ENCODE data around the gene SEC14L1. TPM values are rescaled to one million over a fixed set of nuclear protein-coding genes. Genes with fewer than 3 reads are reported as not detected.
"Not testable (repeated sequence)": the region's sequence is repeated elsewhere in the genome, so short reads cannot be mapped to it uniquely, and the experiment has no call there.

The SEC14L1 gene
- total RNA-seq, 2 donors from 2014 or later = 89.0 to 105 TPM

GRCh38 chr17:77151186-77151585, 10.4 kb downstream of the SEC14L1 start:
- H3K4me1 ChIP-seq (ENCODE audit: control insufficient read depth in 1 of 2, low read depth in 2 of 2) = peaks cover 21 to 40% of the 10 kb centered on the region in 2 donors
- H3K4me3 ChIP-seq = no peak overlapping the region
- H3K9me3 ChIP-seq = no peaks in the 10 kb centered on the region
- TF ChIP-seq, protein P1, sequence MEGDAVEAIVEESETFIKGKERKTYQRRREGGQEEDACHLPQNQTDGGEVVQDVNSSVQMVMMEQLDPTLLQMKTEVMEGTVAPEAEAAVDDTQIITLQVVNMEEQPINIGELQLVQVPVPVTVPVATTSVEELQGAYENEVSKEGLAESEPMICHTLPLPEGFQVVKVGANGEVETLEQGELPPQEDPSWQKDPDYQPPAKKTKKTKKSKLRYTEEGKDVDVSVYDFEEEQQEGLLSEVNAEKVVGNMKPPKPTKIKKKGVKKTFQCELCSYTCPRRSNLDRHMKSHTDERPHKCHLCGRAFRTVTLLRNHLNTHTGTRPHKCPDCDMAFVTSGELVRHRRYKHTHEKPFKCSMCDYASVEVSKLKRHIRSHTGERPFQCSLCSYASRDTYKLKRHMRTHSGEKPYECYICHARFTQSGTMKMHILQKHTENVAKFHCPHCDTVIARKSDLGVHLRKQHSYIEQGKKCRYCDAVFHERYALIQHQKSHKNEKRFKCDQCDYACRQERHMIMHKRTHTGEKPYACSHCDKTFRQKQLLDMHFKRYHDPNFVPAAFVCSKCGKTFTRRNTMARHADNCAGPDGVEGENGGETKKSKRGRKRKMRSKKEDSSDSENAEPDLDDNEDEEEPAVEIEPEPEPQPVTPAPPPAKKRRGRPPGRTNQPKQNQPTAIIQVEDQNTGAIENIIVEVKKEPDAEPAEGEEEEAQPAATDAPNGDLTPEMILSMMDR (IDR thresholded peaks at IDR 0.05) = no peak
- DNase-seq (ENCODE audit: low spot score) = no peak
- ATAC-seq (ENCODE audit: insufficient number of reproducible peaks, low FRiP score, low read depth) = no peak
- peaks cover 8% of the 10 kb centered on the region for H3K36me3 ChIP-seq
- no peak overlapping the region for H3K27ac ChIP-seq
- H3K27me3 ChIP-seq (replicated peaks; ENCODE audit: insufficient read depth) = no peaks in the 10 kb centered on the region

DNA sequence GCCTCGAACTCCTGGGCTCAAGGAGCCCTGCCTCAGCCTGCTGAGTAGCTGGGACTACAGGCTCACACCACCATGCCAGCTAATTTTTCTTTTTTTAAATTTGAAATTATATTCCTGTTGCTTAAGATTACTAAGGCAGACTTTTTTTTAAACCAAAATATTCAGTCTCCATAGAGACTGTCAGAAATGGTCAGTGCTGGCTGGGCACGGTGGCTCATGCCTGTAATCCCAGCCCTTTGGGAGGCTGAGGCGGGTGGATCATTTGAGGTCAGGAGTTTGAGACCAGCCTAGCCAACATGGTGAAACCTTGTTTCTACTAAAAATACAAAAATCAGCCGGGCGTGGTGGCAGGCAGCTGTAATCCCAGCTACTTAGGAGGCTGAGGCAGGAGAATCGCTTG, 11.3 kb downstream of the SEC14L1 start:
- H3K27me3 ChIP-seq (replicated peaks; ENCODE audit: insufficient read depth); H3K36me3 ChIP-seq; H3K4me3 ChIP-seq; H3K9me3 ChIP-seq; DNase-seq (ENCODE audit: low spot score); ATAC-seq (ENCODE audit: insufficient number of reproducible peaks, low FRiP score, low read depth): not testable (repeated sequence)
- Histone ChIP-seq H3K4me1 (ENCODE audit: control insufficient read depth in 1 of 2, low read depth in 2 of 2) (peaks cover 19 to 36% of the 10 kb centered on the region in 2 donors), H3K27ac (peak overlapping the region in 1 of 2 donors; percentile 62)

- Histone ChIP-seq H3K9me3 (no peaks in the 10 kb centered on the region), H3K27ac (peak overlapping the region in 1 of 2 donors; percentile 7), H3K36me3 (no peaks in the 10 kb centered on the region), H3K4me3 (no peak overlapping the region), H3K4me1 (ENCODE audit: control insufficient read depth in 1 of 2, low read depth in 2 of 2) (peaks cover 19 to 39% of the 10 kb centered on the region in 2 donors), H3K27me3 (replicated peaks; ENCODE audit: insufficient read depth) (no peaks in the 10 kb centered on the region)
- TF ChIP-seq, protein P1 (IDR thresholded peaks at IDR 0.05) = no peak
- no peak for ATAC-seq (ENCODE audit: insufficient number of reproducible peaks, low FRiP score, low read depth)
- no peak for DNase-seq (ENCODE audit: low spot score)
Measured at GRCh38 chr17:77153472-77153871, 12.7 kb downstream of the SEC14L1 start.

DNA sequence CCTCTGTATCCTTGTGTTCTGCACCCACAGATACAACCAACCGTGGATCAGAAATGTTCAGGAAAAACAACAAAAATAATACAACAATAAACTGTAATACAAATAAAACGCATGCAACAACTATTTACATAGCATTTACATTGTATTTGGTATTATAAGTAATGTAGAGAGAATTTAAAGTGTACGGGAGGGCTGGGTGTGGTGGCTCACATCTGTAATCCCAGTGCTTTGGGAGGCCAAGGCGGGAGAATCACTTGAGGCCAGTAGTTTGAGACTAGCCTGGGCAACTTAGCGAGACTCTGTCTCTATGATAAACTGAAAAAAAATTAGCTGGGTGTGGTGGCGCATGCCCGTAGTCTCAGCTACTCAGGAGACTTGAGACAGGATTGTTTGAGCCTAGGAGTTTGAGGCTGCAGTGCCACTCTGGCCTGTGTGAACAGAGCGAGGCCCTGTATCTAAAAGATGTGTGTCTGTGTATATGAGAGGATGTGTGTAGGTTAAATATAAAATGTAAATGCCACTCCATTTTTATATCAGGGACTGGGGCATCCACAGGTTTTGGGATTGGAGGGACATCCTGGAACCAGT, 13.3 kb downstream of the SEC14L1 start:
- no peak for ATAC-seq (ENCODE audit: insufficient number of reproducible peaks, low FRiP score, low read depth)
- H3K36me3 ChIP-seq = no peaks in the 10 kb centered on the region
- H3K4me1 ChIP-seq (ENCODE audit: control insufficient read depth in 1 of 2, low read depth in 2 of 2) = peaks cover 19 to 33% of the 10 kb centered on the region in 2 donors
- DNase-seq (ENCODE audit: low spot score) = no peak
- TF ChIP-seq, protein P1 (IDR thresholded peaks at IDR 0.05) = no peak
- H3K4me3 ChIP-seq = no peak overlapping the region
- no peak overlapping the region for H3K27ac ChIP-seq
- H3K27me3 ChIP-seq (replicated peaks; ENCODE audit: insufficient read depth) = no peaks in the 10 kb centered on the region
- no peaks in the 10 kb centered on the region for H3K9me3 ChIP-seq

DNA sequence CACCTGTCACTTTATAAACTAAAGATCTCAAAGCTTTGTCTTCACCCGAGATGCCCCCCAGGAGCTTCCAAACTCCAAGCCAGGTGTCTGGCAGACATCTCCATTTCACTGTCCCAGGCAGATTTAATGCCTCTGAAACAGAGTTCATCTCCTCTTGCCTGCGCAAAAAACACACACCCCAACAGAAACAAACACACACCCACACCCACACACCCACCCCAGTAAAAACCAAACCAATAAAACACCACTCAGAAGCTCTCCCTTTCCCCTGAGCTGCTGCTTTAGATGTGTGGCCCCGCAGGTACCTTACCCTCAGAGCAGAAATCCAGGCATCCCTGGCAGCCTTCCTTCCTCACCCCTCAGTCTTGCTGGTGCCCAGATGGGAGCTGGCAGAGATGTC, 14.4 kb downstream of the SEC14L1 start:
- no peak overlapping the region for H3K4me3 ChIP-seq
- H3K9me3 ChIP-seq = no peaks in the 10 kb centered on the region
- H3K27me3 ChIP-seq (replicated peaks; ENCODE audit: insufficient read depth) = no peaks in the 10 kb centered on the region
- ATAC-seq (ENCODE audit: insufficient number of reproducible peaks, low FRiP score, low read depth) (no peak), DNase-seq (ENCODE audit: low spot score) (no peak)
- no peaks in the 10 kb centered on the region for H3K36me3 ChIP-seq
- no peak overlapping the region for H3K27ac ChIP-seq
- peaks cover 25 to 39% of the 10 kb centered on the region in 2 donors for H3K4me1 ChIP-seq (ENCODE audit: control insufficient read depth in 1 of 2, low read depth in 2 of 2)
- TF ChIP-seq, protein P1 (IDR thresholded peaks at IDR 0.05) = no peak

DNA sequence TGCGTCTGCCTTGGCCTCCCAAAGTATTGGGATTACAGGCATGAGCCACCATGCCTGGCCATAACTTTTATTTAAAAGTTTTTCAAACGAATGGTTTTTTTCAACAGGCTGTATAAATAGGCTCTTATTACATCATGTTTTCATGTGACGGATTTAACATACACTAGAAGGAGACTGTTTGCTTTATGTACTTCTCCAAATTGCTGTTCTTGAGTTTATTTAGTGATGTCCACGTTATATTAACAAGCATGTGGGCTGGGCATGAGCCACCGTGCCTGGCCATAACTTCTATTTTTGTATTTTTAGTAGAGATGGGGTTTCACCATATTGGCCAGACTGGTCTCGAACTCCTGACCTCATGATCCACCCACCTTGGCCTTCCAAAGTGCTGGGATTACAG, 17.0 kb downstream of the SEC14L1 start:
- peaks cover 22 to 36% of the 10 kb centered on the region in 2 donors for H3K4me1 ChIP-seq (ENCODE audit: control insufficient read depth in 1 of 2, low read depth in 2 of 2)

More for the DNA sequence above, 17.0 kb downstream of the SEC14L1 start:
- ATAC-seq (ENCODE audit: insufficient number of reproducible peaks, low FRiP score, low read depth); H3K27me3 ChIP-seq (replicated peaks; ENCODE audit: insufficient read depth); H3K4me3 ChIP-seq; H3K36me3 ChIP-seq; H3K27ac ChIP-seq; H3K9me3 ChIP-seq; DNase-seq (ENCODE audit: low spot score): not testable (repeated sequence)
